ENCODE data around the gene AKAP12. TPM values are rescaled to one million over a fixed set of nuclear protein-coding genes. Genes with fewer than 3 reads are reported as not detected.

Gene AKAP12
- polyA plus RNA-seq, 1 donor from 2014 or later, result 21.5 TPM

- TF ChIP-seq EZH2 (IDR thresholded peaks at IDR 0.05; ENCODE audit: borderline replicate concordance, insufficient read depth, low read length, poor library complexity, severe bottlenecking) (no peak), SMC3 (conservative IDR thresholded peaks at IDR 0.05; ENCODE audit: poor library complexity) (no peak)
Measured at GRCh38 chr6:151286214-151286613, 46.4 kb downstream of the AKAP12 start (continued).

DNA sequence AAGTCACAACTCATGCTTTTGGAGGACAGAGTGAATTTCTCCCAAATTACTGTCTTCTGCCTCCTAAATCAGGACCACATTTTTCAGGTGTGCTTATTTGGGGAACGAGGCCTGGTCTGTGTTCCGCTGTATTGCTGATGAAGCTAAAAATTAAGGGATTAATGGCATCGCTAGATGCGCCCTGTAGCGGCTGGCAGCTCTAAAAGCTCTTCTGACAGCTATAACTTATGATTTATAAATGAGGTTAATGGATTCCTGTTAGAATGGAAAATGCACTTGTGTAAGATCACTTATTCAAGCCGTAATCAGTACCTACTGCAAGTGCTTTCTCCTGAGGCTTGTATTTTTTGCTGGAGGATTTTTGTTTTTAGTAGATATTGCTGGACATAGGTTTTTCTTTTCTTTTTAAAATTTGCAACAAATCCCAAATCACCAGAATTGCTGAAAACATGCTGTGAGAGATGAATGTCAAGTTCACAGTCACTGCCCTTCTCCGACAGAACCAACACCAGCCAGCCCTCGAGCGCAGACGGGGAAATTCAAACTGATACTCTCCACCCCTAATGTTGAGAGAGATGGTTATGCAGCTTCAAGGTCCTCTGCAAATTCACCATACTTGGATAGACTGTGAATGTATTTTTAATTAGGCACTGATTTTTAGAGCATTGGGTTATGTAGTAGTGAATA is 49.1 kb downstream of the AKAP12 start:
- Histone ChIP-seq H3K36me3 (ENCODE audit: insufficient read depth, low read length) (no peaks in the 10 kb centered on the region), H3K4me2 (ENCODE audit: low read length) (peak overlapping the region; percentile 59), H3K9me2 (ENCODE audit: insufficient read depth, low read length) (no peaks in the 10 kb centered on the region), H3K27me3 (ENCODE audit: insufficient read depth, low read depth, low read length) (no peaks in the 10 kb centered on the region), H3K27ac (ENCODE audit: low read length) (peak overlapping the region; percentile 83), H3K9ac (ENCODE audit: low read length) (peak overlapping the region; percentile 53), H3F3A (ENCODE audit: insufficient read depth, low read length, poor library complexity, severe bottlenecking) (no peaks in the 10 kb centered on the region), H3K4me3 (ENCODE audit: low read length) (peak overlapping the region; percentile 51), H3K79me2 (replicated peaks; ENCODE audit: insufficient read depth, low read length) (no peaks in the 10 kb centered on the region), H4K20me1 (ENCODE audit: insufficient read depth) (no peaks in the 10 kb centered on the region), H3K9me3 (ENCODE audit: low read length) (no peaks in the 10 kb centered on the region), H2AFZ (ENCODE audit: low read depth, low read length) (no peak overlapping the region)
- TF ChIP-seq RAD21 (conservative IDR thresholded peaks at IDR 0.05), result no peak
- TF ChIP-seq SMC3 (conservative IDR thresholded peaks at IDR 0.05; ENCODE audit: poor library complexity), result no peak
- TF ChIP-seq POLR2AphosphoS5 (IDR thresholded peaks at IDR 0.05), result peak; percentile 80
- TF ChIP-seq EP300 (conservative IDR thresholded peaks at IDR 0.05; ENCODE audit: poor library complexity, severe bottlenecking), result peak; percentile 82
- TF ChIP-seq REST (IDR thresholded peaks at IDR 0.05; ENCODE audit: borderline replicate concordance), result peak; percentile 82
- TF ChIP-seq, protein P1, sequence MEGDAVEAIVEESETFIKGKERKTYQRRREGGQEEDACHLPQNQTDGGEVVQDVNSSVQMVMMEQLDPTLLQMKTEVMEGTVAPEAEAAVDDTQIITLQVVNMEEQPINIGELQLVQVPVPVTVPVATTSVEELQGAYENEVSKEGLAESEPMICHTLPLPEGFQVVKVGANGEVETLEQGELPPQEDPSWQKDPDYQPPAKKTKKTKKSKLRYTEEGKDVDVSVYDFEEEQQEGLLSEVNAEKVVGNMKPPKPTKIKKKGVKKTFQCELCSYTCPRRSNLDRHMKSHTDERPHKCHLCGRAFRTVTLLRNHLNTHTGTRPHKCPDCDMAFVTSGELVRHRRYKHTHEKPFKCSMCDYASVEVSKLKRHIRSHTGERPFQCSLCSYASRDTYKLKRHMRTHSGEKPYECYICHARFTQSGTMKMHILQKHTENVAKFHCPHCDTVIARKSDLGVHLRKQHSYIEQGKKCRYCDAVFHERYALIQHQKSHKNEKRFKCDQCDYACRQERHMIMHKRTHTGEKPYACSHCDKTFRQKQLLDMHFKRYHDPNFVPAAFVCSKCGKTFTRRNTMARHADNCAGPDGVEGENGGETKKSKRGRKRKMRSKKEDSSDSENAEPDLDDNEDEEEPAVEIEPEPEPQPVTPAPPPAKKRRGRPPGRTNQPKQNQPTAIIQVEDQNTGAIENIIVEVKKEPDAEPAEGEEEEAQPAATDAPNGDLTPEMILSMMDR (IDR thresholded peaks at IDR 0.05; ENCODE audit: poor library complexity, severe bottlenecking), result peak; percentile 10

DNA sequence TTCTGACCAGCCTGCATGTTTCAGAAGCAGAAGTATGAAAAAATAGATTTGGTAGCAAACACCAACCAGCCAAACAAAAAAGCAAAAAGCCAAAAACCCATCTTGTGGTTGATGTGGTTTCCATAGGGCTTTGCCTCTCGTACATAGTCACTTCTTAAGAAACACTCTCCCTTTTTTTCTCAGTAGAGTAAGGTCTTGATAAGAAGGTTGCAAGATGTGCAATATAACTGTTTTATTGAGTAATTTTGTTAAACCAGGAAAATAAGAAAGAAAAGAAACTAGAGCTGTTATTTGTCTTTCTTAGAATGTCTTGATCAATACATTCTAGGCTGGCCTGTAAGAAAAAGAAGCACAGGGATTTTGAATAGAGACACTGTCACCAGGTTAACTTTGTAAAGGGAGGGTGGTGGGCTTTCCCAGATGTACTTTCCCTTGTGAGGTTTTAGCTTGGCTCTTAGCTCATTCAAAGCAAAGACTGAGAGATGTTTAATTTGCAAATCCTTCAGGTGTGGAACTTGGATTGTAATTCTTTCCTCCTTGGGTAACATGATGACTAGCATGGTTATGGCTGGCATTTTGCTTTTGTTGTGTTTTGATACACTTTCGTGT is 49.7 kb downstream of the AKAP12 start:
- Histone ChIP-seq H3F3A (ENCODE audit: insufficient read depth, low read length, poor library complexity, severe bottlenecking) (no peaks in the 10 kb centered on the region), H3K27ac (ENCODE audit: low read length) (peak overlapping the region; percentile 83), H3K36me3 (ENCODE audit: insufficient read depth, low read length) (no peaks in the 10 kb centered on the region), H4K20me1 (ENCODE audit: insufficient read depth) (no peaks in the 10 kb centered on the region), H3K9me3 (ENCODE audit: low read length) (no peaks in the 10 kb centered on the region), H3K9me2 (ENCODE audit: insufficient read depth, low read length) (no peaks in the 10 kb centered on the region), H3K4me3 (ENCODE audit: low read length) (peak overlapping the region; percentile 51), H3K9ac (ENCODE audit: low read length) (peak overlapping the region; percentile 53), H3K79me2 (replicated peaks; ENCODE audit: insufficient read depth, low read length) (no peaks in the 10 kb centered on the region), H2AFZ (ENCODE audit: low read depth, low read length) (no peak overlapping the region), H3K4me2 (ENCODE audit: low read length) (peak overlapping the region; percentile 59), H3K27me3 (ENCODE audit: insufficient read depth, low read depth, low read length) (no peaks in the 10 kb centered on the region)
- TF ChIP-seq SMC3 (conservative IDR thresholded peaks at IDR 0.05; ENCODE audit: poor library complexity) (no peak), RAD21 (conservative IDR thresholded peaks at IDR 0.05) (no peak), EP300 (conservative IDR thresholded peaks at IDR 0.05; ENCODE audit: poor library complexity, severe bottlenecking) (no peak), REST (IDR thresholded peaks at IDR 0.05; ENCODE audit: borderline replicate concordance) (no peak), EZH2 (IDR thresholded peaks at IDR 0.05; ENCODE audit: borderline replicate concordance, insufficient read depth, low read length, poor library complexity, severe bottlenecking) (no peak), POLR2AphosphoS5 (IDR thresholded peaks at IDR 0.05) (no peak), TAF1 (IDR thresholded peaks at IDR 0.05; ENCODE audit: low read depth) (no peak), MXI1 (conservative IDR thresholded peaks at IDR 0.05; ENCODE audit: poor library complexity, severe bottlenecking) (no peak)
- TF ChIP-seq, protein P1 (IDR thresholded peaks at IDR 0.05; ENCODE audit: poor library complexity, severe bottlenecking), result no peak

Data from neural cell (in vitro differentiated cells).